Measurements from ENCODE around the gene SYF2.

The SYF2 gene

GRCh38 chr1:25212725-25213124, 19.6 kb downstream of the SYF2 start:
- TF ChIP-seq, protein P1, sequence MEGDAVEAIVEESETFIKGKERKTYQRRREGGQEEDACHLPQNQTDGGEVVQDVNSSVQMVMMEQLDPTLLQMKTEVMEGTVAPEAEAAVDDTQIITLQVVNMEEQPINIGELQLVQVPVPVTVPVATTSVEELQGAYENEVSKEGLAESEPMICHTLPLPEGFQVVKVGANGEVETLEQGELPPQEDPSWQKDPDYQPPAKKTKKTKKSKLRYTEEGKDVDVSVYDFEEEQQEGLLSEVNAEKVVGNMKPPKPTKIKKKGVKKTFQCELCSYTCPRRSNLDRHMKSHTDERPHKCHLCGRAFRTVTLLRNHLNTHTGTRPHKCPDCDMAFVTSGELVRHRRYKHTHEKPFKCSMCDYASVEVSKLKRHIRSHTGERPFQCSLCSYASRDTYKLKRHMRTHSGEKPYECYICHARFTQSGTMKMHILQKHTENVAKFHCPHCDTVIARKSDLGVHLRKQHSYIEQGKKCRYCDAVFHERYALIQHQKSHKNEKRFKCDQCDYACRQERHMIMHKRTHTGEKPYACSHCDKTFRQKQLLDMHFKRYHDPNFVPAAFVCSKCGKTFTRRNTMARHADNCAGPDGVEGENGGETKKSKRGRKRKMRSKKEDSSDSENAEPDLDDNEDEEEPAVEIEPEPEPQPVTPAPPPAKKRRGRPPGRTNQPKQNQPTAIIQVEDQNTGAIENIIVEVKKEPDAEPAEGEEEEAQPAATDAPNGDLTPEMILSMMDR (IDR thresholded peaks at IDR 0.05; ENCODE audit: unreplicated experiment in 3 of 3) = no peak
- Mint-ChIP-seq H3K27me3 (ENCODE audit: low read depth) (peaks cover 40% of the 10 kb centered on the region), H3K4me3 (no peak overlapping the region), H3K27ac (no peak overlapping the region), H3K4me1 (no peaks in the 10 kb centered on the region), H3K36me3 (ENCODE audit: low read depth) (peaks cover 6% of the 10 kb centered on the region), H3K9me3 (no peaks in the 10 kb centered on the region)

- Mint-ChIP-seq H3K27ac (no peak overlapping the region), H3K36me3 (ENCODE audit: low read depth) (no peaks in the 10 kb centered on the region), H3K4me3 (no peak overlapping the region), H3K4me1 (peaks cover under 1% of the 10 kb centered on the region), H3K9me3 (no peaks in the 10 kb centered on the region), H3K27me3 (ENCODE audit: low read depth) (peaks cover 54% of the 10 kb centered on the region)
- TF ChIP-seq, protein P1 (IDR thresholded peaks at IDR 0.05; ENCODE audit: unreplicated experiment in 3 of 3) = no peak
Measured at GRCh38 chr1:25210728-25211127, 21.6 kb downstream of the SYF2 start.

DNA sequence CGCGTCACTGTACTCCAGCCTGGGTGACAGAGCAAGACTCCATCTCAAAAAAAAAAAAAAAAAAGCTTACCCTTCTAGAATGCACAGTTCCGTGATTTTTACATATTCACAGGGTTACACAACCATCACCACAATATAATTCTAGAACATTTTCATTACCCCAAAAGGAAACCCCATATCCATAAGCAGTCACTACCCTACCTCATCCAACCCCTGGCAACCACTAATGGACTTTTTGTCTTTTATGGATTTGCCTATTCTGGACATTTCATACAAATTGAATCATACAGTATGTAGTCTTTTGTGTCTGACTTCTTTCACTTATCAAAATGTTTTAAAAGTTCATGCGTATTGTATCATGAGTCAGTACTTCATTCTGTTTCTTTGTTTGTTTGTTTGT, 22.8 kb downstream of the SYF2 start:
- no peak overlapping the region for H3K27ac Mint-ChIP-seq
- H3K4me1 Mint-ChIP-seq = peaks cover 4% of the 10 kb centered on the region
- TF ChIP-seq, protein P1 (IDR thresholded peaks at IDR 0.05; ENCODE audit: unreplicated experiment in 3 of 3) = no peak
- H3K27me3 Mint-ChIP-seq (ENCODE audit: low read depth) = peaks cover 64% of the 10 kb centered on the region
- no peaks in the 10 kb centered on the region for H3K36me3 Mint-ChIP-seq (ENCODE audit: low read depth)
- H3K9me3 Mint-ChIP-seq = no peaks in the 10 kb centered on the region
- no peak overlapping the region for H3K4me3 Mint-ChIP-seq

- Mint-ChIP-seq H3K9me3 (no peaks in the 10 kb centered on the region), H3K4me3 (no peak overlapping the region), H3K27me3 (ENCODE audit: low read depth) (peaks cover 68% of the 10 kb centered on the region), H3K36me3 (ENCODE audit: low read depth) (no peaks in the 10 kb centered on the region), H3K27ac (peak overlapping the region in 1 of 3 experiments; percentile 1), H3K4me1 (peaks cover 4% of the 10 kb centered on the region)
- TF ChIP-seq, protein P1 (IDR thresholded peaks at IDR 0.05; ENCODE audit: unreplicated experiment in 3 of 3) = no peak
Measured at GRCh38 chr1:25208561-25209222, 23.6 kb downstream of the SYF2 start.

DNA sequence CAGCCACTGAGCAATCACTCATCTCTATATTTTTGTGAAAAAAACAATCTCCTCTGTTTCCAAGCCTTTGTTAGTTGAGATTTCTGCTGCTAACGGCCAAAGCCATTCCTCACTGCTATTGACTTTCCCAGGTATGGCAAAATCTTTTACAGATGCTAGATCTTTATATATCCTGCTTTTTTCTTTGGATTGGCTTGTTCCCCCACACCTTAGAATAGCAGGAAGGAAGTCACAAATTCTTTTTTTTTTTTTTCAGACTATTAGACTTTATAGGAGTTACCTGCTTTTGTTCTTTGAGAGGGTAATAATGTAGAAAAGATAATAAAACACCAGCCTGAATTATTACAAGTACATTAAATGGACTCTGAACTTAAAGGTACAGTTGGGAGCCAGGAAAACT, 24.2 kb downstream of the SYF2 start:
- H3K36me3 Mint-ChIP-seq (ENCODE audit: low read depth) = no peaks in the 10 kb centered on the region
- H3K27me3 Mint-ChIP-seq (ENCODE audit: low read depth) = peaks cover 67% of the 10 kb centered on the region
- H3K9me3 Mint-ChIP-seq = no peaks in the 10 kb centered on the region
- H3K4me1 Mint-ChIP-seq = peaks cover 4% of the 10 kb centered on the region
- H3K27ac Mint-ChIP-seq = no peak overlapping the region
- no peak overlapping the region for H3K4me3 Mint-ChIP-seq
- TF ChIP-seq, protein P1 (IDR thresholded peaks at IDR 0.05; ENCODE audit: unreplicated experiment in 3 of 3) = no peak

- TF ChIP-seq, protein P1 (IDR thresholded peaks at IDR 0.05; ENCODE audit: unreplicated experiment in 3 of 3) = no peak
- no peak overlapping the region for H3K27ac Mint-ChIP-seq
- no peaks in the 10 kb centered on the region for H3K9me3 Mint-ChIP-seq
- H3K4me3 Mint-ChIP-seq = no peak overlapping the region
- no peaks in the 10 kb centered on the region for H3K36me3 Mint-ChIP-seq (ENCODE audit: low read depth)
- H3K4me1 Mint-ChIP-seq = peaks cover 10% of the 10 kb centered on the region
- peaks cover 67% of the 10 kb centered on the region for H3K27me3 Mint-ChIP-seq (ENCODE audit: low read depth)
Measured at GRCh38 chr1:25206201-25206600, 26.1 kb downstream of the SYF2 start.
